ENCODE data around the gene ENOX1. TPM values are rescaled to one million over a fixed set of nuclear protein-coding genes. Genes with fewer than 3 reads are reported as not detected.

Gene ENOX1
- polyA plus RNA-seq, 1 donor (not counting 4 experiments of a cell fraction or from before 2014, with no cell fraction given) = 1.1 TPM

GRCh38 chr13:43360171-43360570 lies 426.6 kb downstream of the ENOX1 start:
- H3K4me2 ChIP-seq (ENCODE audit: control insufficient read depth, extremely low read depth, insufficient read depth, low read depth, low read length) = no peak overlapping the region
- no peaks in the 10 kb centered on the region for H3K79me2 ChIP-seq (ENCODE audit: control insufficient read depth, insufficient read depth, low read length)
- H3K9ac ChIP-seq (ENCODE audit: control insufficient read depth, extremely low read depth, insufficient read depth, low read length) = no peak overlapping the region
- H3K27ac ChIP-seq (ENCODE audit: control insufficient read depth, insufficient read depth, low read length) = no peak overlapping the region
- H3K27me3 ChIP-seq (ENCODE audit: control insufficient read depth, extremely low read depth, insufficient read depth, low read length) = no peaks in the 10 kb centered on the region
- dilution Hi-C loops (cut with MboI; ENCODE audit: extremely low pct_ligation_motif_present, low sequenced_read_pairs) = no loop called here
- H3K4me1 ChIP-seq (ENCODE audit: control insufficient read depth, extremely low read depth, insufficient read depth, low read length) = no peaks in the 10 kb centered on the region
- no peaks in the 10 kb centered on the region for H3K9me3 ChIP-seq (ENCODE audit: control insufficient read depth, low read depth, low read length)
- H3K9me1 ChIP-seq (ENCODE audit: control insufficient read depth, extremely low read depth, insufficient read depth, low read length) = no peaks in the 10 kb centered on the region
- no peaks in the 10 kb centered on the region for H4K20me1 ChIP-seq (ENCODE audit: control insufficient read depth, extremely low read depth, insufficient read depth, low read length)
- FAIRE-seq = no peak
- no peaks in the 10 kb centered on the region for H3K36me3 ChIP-seq (ENCODE audit: control insufficient read depth in 2 of 2, extremely low read depth in 1 of 2, insufficient read depth in 2 of 2, low read length in 2 of 2)
- H3K4me3 ChIP-seq (ENCODE audit: control insufficient read depth in 2 of 3, extremely low read depth in 1 of 3, insufficient read depth in 2 of 3, low read depth in 1 of 3, low read length in 3 of 3) = no peak overlapping the region
- TF ChIP-seq EZH2 (IDR thresholded peaks at IDR 0.05; ENCODE audit: low read length) = no peak
- TF ChIP-seq, protein P1, sequence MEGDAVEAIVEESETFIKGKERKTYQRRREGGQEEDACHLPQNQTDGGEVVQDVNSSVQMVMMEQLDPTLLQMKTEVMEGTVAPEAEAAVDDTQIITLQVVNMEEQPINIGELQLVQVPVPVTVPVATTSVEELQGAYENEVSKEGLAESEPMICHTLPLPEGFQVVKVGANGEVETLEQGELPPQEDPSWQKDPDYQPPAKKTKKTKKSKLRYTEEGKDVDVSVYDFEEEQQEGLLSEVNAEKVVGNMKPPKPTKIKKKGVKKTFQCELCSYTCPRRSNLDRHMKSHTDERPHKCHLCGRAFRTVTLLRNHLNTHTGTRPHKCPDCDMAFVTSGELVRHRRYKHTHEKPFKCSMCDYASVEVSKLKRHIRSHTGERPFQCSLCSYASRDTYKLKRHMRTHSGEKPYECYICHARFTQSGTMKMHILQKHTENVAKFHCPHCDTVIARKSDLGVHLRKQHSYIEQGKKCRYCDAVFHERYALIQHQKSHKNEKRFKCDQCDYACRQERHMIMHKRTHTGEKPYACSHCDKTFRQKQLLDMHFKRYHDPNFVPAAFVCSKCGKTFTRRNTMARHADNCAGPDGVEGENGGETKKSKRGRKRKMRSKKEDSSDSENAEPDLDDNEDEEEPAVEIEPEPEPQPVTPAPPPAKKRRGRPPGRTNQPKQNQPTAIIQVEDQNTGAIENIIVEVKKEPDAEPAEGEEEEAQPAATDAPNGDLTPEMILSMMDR (optimal IDR thresholded peaks at IDR 0.05 in 1 of 3, IDR thresholded peaks at IDR 0.05 in 1 of 3, conservative IDR thresholded peaks at IDR 0.05 in 1 of 3; ENCODE audit: extremely low read depth in 1 of 3, insufficient read depth in 2 of 3, low read length in 3 of 3) = no peak
- H2AFZ ChIP-seq (ENCODE audit: control insufficient read depth, low read length) = no peak overlapping the region
- no peak for DNase-seq (ENCODE audit: low read depth, low spot score)

GRCh38 chr13:43359536-43359935 lies 427.2 kb downstream of the ENOX1 start:
- Histone ChIP-seq H2AFZ (ENCODE audit: control insufficient read depth, low read length) (no peak overlapping the region), H3K27ac (ENCODE audit: control insufficient read depth, insufficient read depth, low read length) (no peak overlapping the region), H3K79me2 (ENCODE audit: control insufficient read depth, insufficient read depth, low read length) (no peaks in the 10 kb centered on the region), H3K36me3 (ENCODE audit: control insufficient read depth in 2 of 2, extremely low read depth in 1 of 2, insufficient read depth in 2 of 2, low read length in 2 of 2) (no peaks in the 10 kb centered on the region), H3K4me1 (ENCODE audit: control insufficient read depth, extremely low read depth, insufficient read depth, low read length) (no peaks in the 10 kb centered on the region), H3K9me3 (ENCODE audit: control insufficient read depth, low read depth, low read length) (no peaks in the 10 kb centered on the region), H3K9ac (ENCODE audit: control insufficient read depth, extremely low read depth, insufficient read depth, low read length) (no peak overlapping the region), H3K9me1 (ENCODE audit: control insufficient read depth, extremely low read depth, insufficient read depth, low read length) (no peaks in the 10 kb centered on the region), H3K4me3 (ENCODE audit: control insufficient read depth in 2 of 3, extremely low read depth in 1 of 3, insufficient read depth in 2 of 3, low read depth in 1 of 3, low read length in 3 of 3) (no peak overlapping the region), H3K4me2 (ENCODE audit: control insufficient read depth, extremely low read depth, insufficient read depth, low read depth, low read length) (no peak overlapping the region), H3K27me3 (ENCODE audit: control insufficient read depth, extremely low read depth, insufficient read depth, low read length) (no peaks in the 10 kb centered on the region), H4K20me1 (ENCODE audit: control insufficient read depth, extremely low read depth, insufficient read depth, low read length) (no peaks in the 10 kb centered on the region)
- no peak for DNase-seq (ENCODE audit: low read depth, low spot score)
- FAIRE-seq = no peak
- dilution Hi-C loops (cut with MboI; ENCODE audit: extremely low pct_ligation_motif_present, low sequenced_read_pairs) = no loop called here
- TF ChIP-seq EZH2 (IDR thresholded peaks at IDR 0.05; ENCODE audit: low read length) = no peak
- TF ChIP-seq, protein P1 (optimal IDR thresholded peaks at IDR 0.05 in 1 of 3, IDR thresholded peaks at IDR 0.05 in 1 of 3, conservative IDR thresholded peaks at IDR 0.05 in 1 of 3; ENCODE audit: extremely low read depth in 1 of 3, insufficient read depth in 2 of 3, low read length in 3 of 3) = no peak

Measured in keratinocyte (primary cell).